Ovary (tissue), 9 donors: ENCODE data around the gene HSP90AB1. TPM values are rescaled to one million over a fixed set of nuclear protein-coding genes. Genes with fewer than 3 reads are reported as not detected.

Experiments
- DNase-seq, 5 donors: peaks; one replicate each; pipeline ENCODE4 v3.0.0-alpha.2; 2019 to 2020
- H3K27ac ChIP-seq, 2 donors: fragments of 200-600 bp; one replicate each; pipeline versions ENCODE4 v1.5.1 to v1.8.0; 2019 to 2022
- H3K27me3 ChIP-seq: fragments of 200-600 bp; one replicate; pipeline ENCODE4 v1.8.0; 2022
- H3K36me3 ChIP-seq: fragments of 200-600 bp; sonication (generic); one replicate; pipeline ENCODE4 v1.5.1; 2019
- H3K4me1 ChIP-seq: one replicate; pipeline ENCODE4 v1.8.1; 2013; ENCODE audit warnings: mild to moderate bottlenecking, moderate library complexity; ENCODE audit not compliant: insufficient read depth
- H3K4me3 ChIP-seq: fragments of 200-600 bp; sonication (generic); one replicate; pipeline ENCODE4 v1.5.1; 2017
- H3K9me3 ChIP-seq, 2 donors: fragments of 200-600 bp in 1 of 2; sonication (generic) in 1 of 2; one replicate each; pipeline versions ENCODE4 v1.5.1 to v1.8.1; 2013 to 2019; ENCODE audit warnings: mild to moderate bottlenecking in 1 of 2, moderate library complexity in 1 of 2
- CTCF ChIP-seq, 3 donors: fragments of 450-650 bp in 2 of 3; fragments of 200-600 bp in 1 of 3; IDR thresholded peaks; one replicate each; pipeline versions ENCODE4 v1.5.1 to v1.8.0; 2016 to 2022; ENCODE audit warnings: antibody characterized with exemption in 3 of 3, mild to moderate bottlenecking in 1 of 3
- EP300 ChIP-seq: sonication (generic); formaldehyde crosslinking; IDR thresholded peaks from one replicate; pipeline ENCODE4 v1.6.1; 2017; ENCODE audit warnings: antibody characterized with exemption
- POLR2A ChIP-seq: fragments of 450-650 bp; IDR thresholded peaks from one replicate; pipeline ENCODE4 v1.6.1; 2017; ENCODE audit warnings: antibody characterized with exemption, mild to moderate bottlenecking, moderate library complexity
- WGBS, 3 donors: extraction: QIAGEN DNeasy Blood & Tissue Kit in 1 of 3; methylation state at CpG; one replicate each; pipeline versions ENCODE4 v1.1.5 to v1.1.7; 2013 to 2017; 5-methylcytosine and 5-hydroxymethylcytosine counted together
- intact Hi-C, 4 donors: fragments of 100-400 bp; cut with DNase I; formaldehyde crosslinking; loops; one replicate each; pipeline versions ENCODE4 v1.11.0 to v1.15.1; 2022 to 2023
- polyA plus RNA-seq, 2 donors: library from polyadenylated mRNA; stranded (reverse); fragments of 200-250 nt in 1 of 2; fragments of 350-450 nt in 1 of 2; fragmentation: Illumina TruSeq in 1 of 2; extraction: RNeasy Lipid Tissue Mini Kit (QIAGEN cat#74804) in 1 of 2; gene quantifications; one replicate each; pipeline ENCODE4 v1.2.3, GENCODE V29; 2013 to 2014
- total RNA-seq, 7 donors: library from RNA; depleted of rRNA in 2 of 7; stranded (reverse); fragments of >200 nt in 2 of 7; fragmentation: NEBNext Ultra II Directional in 3 of 7; extraction: Animal tissue kit (Norgen Biotek cat#: 25700) in 3 of 7; gene quantifications; one replicate each; pipeline versions ENCODE4 v1.1.0 to v1.2.4, GENCODE V29; 2016 to 2023
- donor health status: DM: no; HTN: no; CAD: no; lungs with moderate emphysema.
- donor health status: DM: no; HTN: no; CAD: no.
- donor health status: Bipolar disorder and iron deficiency.
- donor health status: DM: yes; HTN: yes; CAD: no.
- donor health status: DM: no; HTN: no; CAD: no.
- donor health status: DM: yes; HTN: yes; CAD: no.

Gene HSP90AB1
- total and polyA plus RNA-seq, 9 donors, result 820 to 1,905 (median 1,051) TPM

GRCh38 chr6:44249082-44249748 lies 2.3 kb downstream of the HSP90AB1 start:
- intact Hi-C loops, result no loop called here
- peak in 1 of 5 donors; percentile 19 for DNase-seq
- Histone ChIP-seq H3K9me3 (no peaks in the 10 kb centered on the region), H3K27me3 (no peaks in the 10 kb centered on the region), H3K36me3 (peaks cover 2% of the 10 kb centered on the region), H3K4me1 (peaks cover 16% of the 10 kb centered on the region), H3K4me3 (no peak overlapping the region), H3K27ac (no peak overlapping the region)
- 61 to 75% (median 70%) methylated on average over 9 of the region's 9 CpGs for WGBS, 3 donors
- TF ChIP-seq CTCF (IDR thresholded peaks at IDR 0.05) (no peak), EP300 (no peak), POLR2A (no peak)

- no peak for TF ChIP-seq EP300
- TF ChIP-seq POLR2A, result no peak
- no peak for TF ChIP-seq CTCF (IDR thresholded peaks at IDR 0.05)
- H3K27me3 ChIP-seq, result no peaks in the 10 kb centered on the region
- no peaks in the 10 kb centered on the region for H3K9me3 ChIP-seq
- H3K4me1 ChIP-seq, result peaks cover 16% of the 10 kb centered on the region
- intact Hi-C loops, result no loop called here
- H3K4me3 ChIP-seq, result no peak overlapping the region
- no peak overlapping the region for H3K27ac ChIP-seq
- peaks cover 2% of the 10 kb centered on the region for H3K36me3 ChIP-seq
- DNase-seq, result no peak
- 56 to 67% (median 61%) methylated on average over 6 of the region's 6 CpGs for WGBS, 3 donors
These were observed 3.3 kb downstream of the HSP90AB1 start for GRCh38 chr6:44250067-44250717.

- Histone ChIP-seq H3K27me3 (no peaks in the 10 kb centered on the region), H3K9me3 (no peaks in the 10 kb centered on the region), H3K4me1 (peaks cover 14% of the 10 kb centered on the region), H3K36me3 (peaks cover 2% of the 10 kb centered on the region), H3K4me3 (no peak overlapping the region), H3K27ac (no peak overlapping the region)
- intact Hi-C loops, result no loop called here
- WGBS, 3 donors, result 65 to 68% (median 67%) methylated on average over 3 of the region's 3 CpGs
- no peak for DNase-seq
- TF ChIP-seq CTCF (IDR thresholded peaks at IDR 0.05) (no peak), POLR2A (no peak), EP300 (no peak)
These were observed 3.8 kb downstream of the HSP90AB1 start for GRCh38 chr6:44250718-44251123.

GRCh38 chr6:44251576-44252524 lies 4.9 kb downstream of the HSP90AB1 start:
- H3K27me3 ChIP-seq, result no peaks in the 10 kb centered on the region
- H3K4me1 ChIP-seq, result peaks cover 13% of the 10 kb centered on the region
- intact Hi-C loops, result no loop called here
- H3K36me3 ChIP-seq, result peaks cover 2% of the 10 kb centered on the region
- no peak overlapping the region for H3K27ac ChIP-seq
- H3K4me3 ChIP-seq, result no peak overlapping the region
- 83 to 89% (median 87%) methylated on average over 14 of the region's 14 CpGs for WGBS, 3 donors
- no peak for TF ChIP-seq POLR2A
- TF ChIP-seq EP300, result no peak
- no peak for TF ChIP-seq CTCF (IDR thresholded peaks at IDR 0.05)
- peak in 1 of 5 donors; percentile 19 for DNase-seq
- H3K9me3 ChIP-seq, result no peaks in the 10 kb centered on the region
